H9 (cell line): Measurements from ENCODE around the gene ZNF749. TPM values are rescaled to one million over a fixed set of nuclear protein-coding genes. Genes with fewer than 3 reads are reported as not detected.

Experiments used
- DNase-seq: peaks from one replicate; pipeline ENCODE4 v3.0.0-alpha.2; 2017
- H2AFZ ChIP-seq: one replicate; pipeline ENCODE4 v1.6.1; 2013; ENCODE audit warnings: mild to moderate bottlenecking, low read length, control low read depth, moderate library complexity
- H2AK5ac ChIP-seq: 2 replicates; pipeline ENCODE4 v1.6.1; 2013; ENCODE audit warnings: low read length, control low read depth, mixed read lengths; ENCODE audit not compliant: insufficient read length
- H2BK120ac ChIP-seq: one replicate; pipeline ENCODE4 v1.6.1; 2013; ENCODE audit warnings: low read depth, mild to moderate bottlenecking, low read length, control low read depth, inconsistent platforms; ENCODE audit not compliant: poor library complexity, severe bottlenecking
- H2BK12ac ChIP-seq: 2 replicates; pipeline ENCODE4 v1.6.1; 2013; ENCODE audit warnings: low read length, control low read depth, mixed read lengths, low read depth; ENCODE audit not compliant: insufficient read length
- H2BK15ac ChIP-seq: 2 replicates; pipeline ENCODE4 v1.6.1; 2013; ENCODE audit warnings: low read depth, low read length, control low read depth
- H2BK20ac ChIP-seq: one replicate; pipeline ENCODE4 v1.6.1; 2013; ENCODE audit warnings: low read depth, mild to moderate bottlenecking, low read length, control low read depth, inconsistent platforms; ENCODE audit not compliant: poor library complexity, severe bottlenecking
- H2BK5ac ChIP-seq: 2 replicates; pipeline ENCODE4 v1.6.1; 2013; ENCODE audit warnings: low read length, control low read depth, mixed read lengths; ENCODE audit not compliant: insufficient read length
- H3K14ac ChIP-seq: 2 replicates; pipeline ENCODE4 v1.6.1; 2013; ENCODE audit warnings: low read length, control low read depth; ENCODE audit not compliant: insufficient read depth
- H3K18ac ChIP-seq: 2 replicates; pipeline ENCODE4 v1.6.1; 2013; ENCODE audit warnings: low read depth, mild to moderate bottlenecking, mixed read lengths, low read length, control low read depth; ENCODE audit not compliant: insufficient read length
- H3K23ac ChIP-seq: 2 replicates; pipeline ENCODE4 v1.6.1; 2013; ENCODE audit warnings: low read length, control low read depth, mixed read lengths, low read depth; ENCODE audit not compliant: insufficient read length
- H3K23me2 ChIP-seq: 2 replicates; pipeline ENCODE4 v1.6.1; 2013; ENCODE audit warnings: low read depth, mild to moderate bottlenecking, mixed read lengths, low read length, control low read depth; ENCODE audit not compliant: insufficient read length, poor library complexity, severe bottlenecking
- H3K27ac ChIP-seq: 2 replicates; pipeline ENCODE4 v1.5.1; 2013; ENCODE audit warnings: low read length, control low read depth, mixed read lengths, low read depth; ENCODE audit not compliant: insufficient read length
- H3K27me3 ChIP-seq: 2 replicates; pipeline ENCODE4 v1.6.1; 2013; ENCODE audit warnings: low read length, control low read depth, inconsistent platforms; ENCODE audit not compliant: insufficient read depth
- H3K4ac ChIP-seq: 2 replicates; pipeline ENCODE4 v1.6.1; 2013; ENCODE audit warnings: low read depth, mild to moderate bottlenecking, control low read depth, inconsistent platforms, low read length, moderate library complexity
- H3K4me1 ChIP-seq: 2 replicates; pipeline ENCODE4 v1.6.1; 2013; ENCODE audit warnings: low read length, control low read depth, inconsistent platforms; ENCODE audit not compliant: insufficient read depth
- H3K4me2 ChIP-seq: 2 replicates; pipeline ENCODE4 v1.6.1; 2013; ENCODE audit warnings: low read length, control low read depth, mixed read lengths; ENCODE audit not compliant: insufficient read length, insufficient read depth
- H3K56ac ChIP-seq: 2 replicates; pipeline ENCODE4 v1.6.1; 2013; ENCODE audit warnings: low read depth, mild to moderate bottlenecking, mixed read lengths, low read length, control low read depth; ENCODE audit not compliant: insufficient read length
- H3K79me1 ChIP-seq: 2 replicates; pipeline ENCODE4 v1.6.1; 2013; ENCODE audit warnings: low read depth, mild to moderate bottlenecking, moderate library complexity, low read length, control low read depth, inconsistent platforms; ENCODE audit not compliant: insufficient read depth, poor library complexity, severe bottlenecking
- H3K79me2 ChIP-seq: 2 replicates; pipeline ENCODE4 v1.6.1; 2013; ENCODE audit warnings: low read length, control low read depth, inconsistent platforms; ENCODE audit not compliant: insufficient read depth
- H3K9ac ChIP-seq: 2 replicates; pipeline ENCODE4 v1.6.1; 2013; ENCODE audit warnings: low read length, control low read depth, mixed read lengths; ENCODE audit not compliant: insufficient read length; ENCODE audit errors: extremely low read depth
- H3K9me3 ChIP-seq: one replicate; pipeline ENCODE4 v1.6.1; 2013; ENCODE audit warnings: low read depth, low read length, inconsistent platforms; ENCODE audit not compliant: control insufficient read depth
- H3T11ph ChIP-seq: one replicate; pipeline ENCODE4 v1.6.1; 2013; ENCODE audit warnings: mild to moderate bottlenecking, low read length, control low read depth, inconsistent platforms
- H4K20me1 ChIP-seq: one replicate; pipeline ENCODE4 v1.6.1; 2013; ENCODE audit not compliant: control insufficient read depth, insufficient read length, insufficient read depth
- H4K5ac ChIP-seq: 2 replicates; pipeline ENCODE4 v1.6.1; 2013; ENCODE audit warnings: low read depth, mild to moderate bottlenecking, mixed read lengths, low read length, control low read depth; ENCODE audit not compliant: insufficient read length
- H4K8ac ChIP-seq: replicated peaks from 2 replicates; pipeline ENCODE4 v1.6.1; 2013; ENCODE audit warnings: low read length, control low read depth, mixed read lengths, low read depth; ENCODE audit not compliant: insufficient read length
- H4K91ac ChIP-seq: 2 replicates; pipeline ENCODE4 v1.6.1; 2013; ENCODE audit warnings: low read depth, mild to moderate bottlenecking, moderate library complexity, mixed read lengths, low read length, control low read depth; ENCODE audit not compliant: insufficient read length
- H3K27ac Mint-ChIP-seq, 3 experiments: 2 replicates in 2 of 3; 3 replicates in 1 of 3; pipeline ENCODE4 v1.8.0; 2020 to 2021; ENCODE audit warnings: mixed read lengths in 3 of 3, mild to moderate bottlenecking in 1 of 3, moderate library complexity in 1 of 3
- H3K27me3 Mint-ChIP-seq: 2 replicates; pipeline ENCODE4 v1.8.0; 2021; ENCODE audit warnings: low read depth, mild to moderate bottlenecking, moderate library complexity, mixed read lengths
- H3K36me3 Mint-ChIP-seq, 3 experiments: 2 replicates in 2 of 3; 3 replicates in 1 of 3; pipeline ENCODE4 v1.8.0; 2020 to 2021; ENCODE audit warnings: low read depth in 3 of 3, mixed read lengths in 3 of 3; ENCODE audit not compliant: insufficient read depth in 1 of 3
- H3K4me1 Mint-ChIP-seq, 2 experiments: 2 replicates each; pipeline ENCODE4 v1.8.0; 2020; ENCODE audit warnings: mixed read lengths in 2 of 2
- H3K4me3 Mint-ChIP-seq, 2 experiments: 2 replicates in 1 of 2; 3 replicates in 1 of 2; pipeline ENCODE4 v1.8.0; 2020 to 2021; ENCODE audit warnings: mild to moderate bottlenecking in 2 of 2, mixed read lengths in 2 of 2, moderate library complexity in 1 of 2
- H3K9me3 Mint-ChIP-seq, 2 experiments: 2 replicates in 1 of 2; 3 replicates in 1 of 2; pipeline ENCODE4 v1.8.0; 2020; ENCODE audit warnings: mild to moderate bottlenecking in 2 of 2, mixed read lengths in 2 of 2, moderate library complexity in 1 of 2
- CTCF ChIP-seq: fragments of 200-600 bp; sonication (generic); conservative IDR thresholded peaks from 3 replicates; pipeline ENCODE4 v1.8.0; 2021; ENCODE audit warnings: antibody characterized with exemption, mild to moderate bottlenecking
- WGBS: extraction: QIAGEN DNeasy Blood & Tissue Kit; methylation state at CpG from one replicate; pipeline ENCODE4 v1.1.7; 2013; ENCODE audit warnings: missing lambda C conversion rate, low lambda C conversion rate, mixed read lengths; ENCODE audit not compliant: insufficient read length; ENCODE audit errors: extremely low coverage; 5-methylcytosine and 5-hydroxymethylcytosine counted together
- total RNA-seq: library from RNA; stranded (reverse); gene quantifications from 2 replicates; pipeline ENCODE4 v1.2.1, GENCODE V29; 2021

ZNF749 gene
- total RNA-seq, 1 experiment from 2014 or later, result 25.0 TPM

- Histone ChIP-seq H3K14ac (peak within 1 kb of the TSS; percentile 28; the same call in 1 of the 2 replicates), H3K23me2 (peaks cover 6% of the 10 kb centered on the region), H3K4ac (no peak within 1 kb of the TSS), H3K4me2 (peak within 1 kb of the TSS; percentile 89), H3K4me1 (no peaks in the 10 kb centered on the region), H2BK120ac (no peak within 1 kb of the TSS), H4K8ac (no peak within 1 kb of the TSS), H2BK5ac (no peak within 1 kb of the TSS), H4K5ac (no peak within 1 kb of the TSS), H3K27ac (no peak within 1 kb of the TSS), H4K20me1 (no peaks in the 10 kb centered on the region), H3K9ac (peak within 1 kb of the TSS; percentile 77), H2AK5ac (no peak within 1 kb of the TSS), H3T11ph (no peak within 1 kb of the TSS), H3K27me3 (no peaks in the 10 kb centered on the region), H3K56ac (no peak within 1 kb of the TSS), H3K79me1 (no peaks in the 10 kb centered on the region), H3K18ac (peak within 1 kb of the TSS; percentile 45), H3K23ac (no peak within 1 kb of the TSS), H2BK12ac (no peak within 1 kb of the TSS), H3K79me2 (peaks cover 10% of the 10 kb centered on the region; the same call in 1 of the 2 replicates), H4K91ac (no peak within 1 kb of the TSS), H2BK20ac (no peak within 1 kb of the TSS), H2AFZ (peak within 1 kb of the TSS; percentile 52), H2BK15ac (no peak within 1 kb of the TSS), H3K9me3 (no peaks in the 10 kb centered on the region)
- Mint-ChIP-seq H3K9me3 (no peaks in the 10 kb centered on the region), H3K27me3 (peaks cover 16% of the 10 kb centered on the region), H3K27ac (peak within 1 kb of the TSS; percentile 42 to 98 (median 96); a peak in 5 of 7 replicates), H3K4me1 (peaks cover 13% of the 10 kb centered on the region in 2 experiments), H3K4me3 (peak within 1 kb of the TSS; percentile 92 to 96), H3K36me3 (peaks cover 0 to 5% (median 2%) of the 10 kb centered on the region in 3 experiments; a peak in 2 of 7 replicates)
- peak; percentile 27; the same call in 2 of the 3 replicates for TF ChIP-seq CTCF
- DNase-seq, result peak; percentile 100
- WGBS, result no CpG with 5 or more reads among the region's 50 CpGs
These were observed 45.2 kb upstream of the ZNF749 start, which contains the start of gene ZNF548 for GRCh38 chr19:57389730-57390598. Gene ZNF548, plus strand, starts transcription at chr19:57389854. Its CDS starts 246 bp downstream, at chr19:57390100.
